Measurements from ENCODE around the gene TMEM63B.
A peak's percentile ranks its signal among the peaks of the same experiment; 100 is the strongest.

DNA sequence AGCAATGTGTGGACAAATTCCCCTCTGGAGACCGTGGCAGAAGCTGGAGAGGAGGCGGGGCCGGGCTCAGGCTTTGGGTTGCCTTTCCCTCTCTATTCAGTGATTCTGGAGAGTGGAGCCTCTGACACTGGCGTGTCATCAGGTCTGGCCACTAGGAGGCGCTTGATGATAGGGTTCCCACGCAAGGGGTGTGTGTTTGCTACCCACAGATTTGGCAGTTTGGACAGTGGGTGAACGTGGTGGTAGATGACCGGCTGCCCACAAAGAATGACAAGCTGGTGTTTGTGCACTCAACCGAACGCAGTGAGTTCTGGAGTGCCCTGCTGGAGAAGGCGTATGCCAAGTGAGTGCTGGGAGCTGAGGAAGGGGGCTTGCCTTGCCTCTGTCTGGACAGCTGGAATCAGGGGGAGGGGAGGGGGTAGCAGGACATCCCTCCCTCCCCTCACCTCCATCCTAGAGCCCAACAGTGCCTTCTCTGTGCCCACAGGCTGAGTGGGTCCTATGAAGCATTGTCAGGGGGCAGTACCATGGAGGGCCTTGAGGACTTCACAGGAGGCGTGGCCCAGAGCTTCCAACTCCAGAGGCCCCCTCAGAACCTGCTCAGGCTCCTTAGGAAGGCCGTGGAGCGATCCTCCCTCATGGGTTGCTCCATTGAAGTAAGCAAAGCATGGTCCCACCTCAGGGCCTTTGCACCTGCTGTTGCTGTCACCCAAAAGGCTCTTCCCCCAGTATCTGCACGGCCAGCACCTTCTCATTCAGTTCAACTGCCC lies 45.6 kb downstream of the TMEM63B start:
- TF ChIP-seq, protein P1, sequence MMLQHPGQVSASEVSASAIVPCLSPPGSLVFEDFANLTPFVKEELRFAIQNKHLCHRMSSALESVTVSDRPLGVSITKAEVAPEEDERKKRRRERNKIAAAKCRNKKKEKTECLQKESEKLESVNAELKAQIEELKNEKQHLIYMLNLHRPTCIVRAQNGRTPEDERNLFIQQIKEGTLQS (IDR thresholded peaks at IDR 0.05; ENCODE audit: insufficient read depth, low read depth, low read length): no peak
- TF ChIP-seq, protein P2, sequence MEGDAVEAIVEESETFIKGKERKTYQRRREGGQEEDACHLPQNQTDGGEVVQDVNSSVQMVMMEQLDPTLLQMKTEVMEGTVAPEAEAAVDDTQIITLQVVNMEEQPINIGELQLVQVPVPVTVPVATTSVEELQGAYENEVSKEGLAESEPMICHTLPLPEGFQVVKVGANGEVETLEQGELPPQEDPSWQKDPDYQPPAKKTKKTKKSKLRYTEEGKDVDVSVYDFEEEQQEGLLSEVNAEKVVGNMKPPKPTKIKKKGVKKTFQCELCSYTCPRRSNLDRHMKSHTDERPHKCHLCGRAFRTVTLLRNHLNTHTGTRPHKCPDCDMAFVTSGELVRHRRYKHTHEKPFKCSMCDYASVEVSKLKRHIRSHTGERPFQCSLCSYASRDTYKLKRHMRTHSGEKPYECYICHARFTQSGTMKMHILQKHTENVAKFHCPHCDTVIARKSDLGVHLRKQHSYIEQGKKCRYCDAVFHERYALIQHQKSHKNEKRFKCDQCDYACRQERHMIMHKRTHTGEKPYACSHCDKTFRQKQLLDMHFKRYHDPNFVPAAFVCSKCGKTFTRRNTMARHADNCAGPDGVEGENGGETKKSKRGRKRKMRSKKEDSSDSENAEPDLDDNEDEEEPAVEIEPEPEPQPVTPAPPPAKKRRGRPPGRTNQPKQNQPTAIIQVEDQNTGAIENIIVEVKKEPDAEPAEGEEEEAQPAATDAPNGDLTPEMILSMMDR (IDR thresholded peaks at IDR 0.05; ENCODE audit: control extremely low read depth in 1 of 3, insufficient read depth in 1 of 3, low read depth in 1 of 3, low read length in 3 of 3): peak; percentile 89 to 94 (median 90)
- TF ChIP-seq EZH2 (IDR thresholded peaks at IDR 0.05; ENCODE audit: low read depth, low read length, severe bottlenecking) (no peak), SRF (IDR thresholded peaks at IDR 0.05; ENCODE audit: low read depth, low read length) (no peak), POLR2A (IDR thresholded peaks at IDR 0.05; ENCODE audit: control extremely low read depth in 1 of 2, low read depth in 2 of 2, low read length in 2 of 2) (no peak), SP1 (IDR thresholded peaks at IDR 0.05; ENCODE audit: low read depth, low read length) (no peak)
- TF ChIP-seq, protein P3, sequence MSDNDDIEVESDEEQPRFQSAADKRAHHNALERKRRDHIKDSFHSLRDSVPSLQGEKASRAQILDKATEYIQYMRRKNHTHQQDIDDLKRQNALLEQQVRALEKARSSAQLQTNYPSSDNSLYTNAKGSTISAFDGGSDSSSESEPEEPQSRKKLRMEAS (IDR thresholded peaks at IDR 0.05): peak; percentile 21; the same call in 1 of the 2 replicates
- TF ChIP-seq, protein P4, sequence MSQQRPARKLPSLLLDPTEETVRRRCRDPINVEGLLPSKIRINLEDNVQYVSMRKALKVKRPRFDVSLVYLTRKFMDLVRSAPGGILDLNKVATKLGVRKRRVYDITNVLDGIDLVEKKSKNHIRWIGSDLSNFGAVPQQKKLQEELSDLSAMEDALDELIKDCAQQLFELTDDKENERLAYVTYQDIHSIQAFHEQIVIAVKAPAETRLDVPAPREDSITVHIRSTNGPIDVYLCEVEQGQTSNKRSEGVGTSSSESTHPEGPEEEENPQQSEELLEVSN (IDR thresholded peaks at IDR 0.05): no peak

Measured in H1 (cell line).